HG02678 (cell line): ENCODE data around the gene KLF12.

Experiments used
- ATAC-seq: cut with Tn5 transposase; IDR thresholded peaks from one replicate; pipeline ENCODE4 v1.9.1; 2021; ENCODE audit warnings: mild to moderate bottlenecking, moderate library complexity; ENCODE audit not compliant: unreplicated experiment

The KLF12 gene

DNA sequence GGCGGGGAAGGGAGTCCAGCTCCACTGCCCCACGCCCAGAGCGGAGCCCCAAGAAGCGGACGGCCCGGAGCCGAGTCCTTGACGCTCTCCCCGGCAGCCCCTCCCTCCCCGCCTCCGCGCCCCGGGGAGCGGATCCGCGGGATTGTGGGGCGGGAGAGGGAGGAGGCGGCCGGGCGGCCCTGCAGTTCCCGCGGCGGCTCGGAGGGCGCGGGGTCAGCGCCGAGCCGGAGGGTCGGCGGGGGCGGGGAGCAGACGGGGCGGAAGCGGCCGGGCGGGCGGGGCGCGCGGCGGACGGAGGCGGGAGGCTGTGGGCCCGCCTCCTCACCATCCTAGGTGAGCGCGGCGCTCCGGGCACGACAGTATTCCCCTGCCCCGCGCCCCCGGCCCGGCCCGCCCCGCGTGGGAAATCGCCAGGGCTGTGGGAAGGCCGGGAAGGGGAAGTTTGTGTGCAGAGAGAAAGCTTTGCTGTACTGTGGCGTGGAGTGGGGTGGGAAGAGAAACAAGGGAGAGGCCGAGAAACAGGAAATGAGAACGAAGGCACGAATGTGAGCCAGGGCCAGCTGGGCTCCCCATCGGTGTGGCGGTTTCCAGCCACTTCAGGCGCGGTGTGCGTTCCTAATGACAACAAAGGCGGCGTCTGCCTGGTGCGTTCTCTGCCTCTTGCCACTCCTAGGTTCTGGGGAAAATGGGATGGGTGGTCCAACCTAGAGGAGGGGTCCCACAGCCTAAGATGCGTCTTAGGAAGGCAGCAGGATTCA lies 1.3 kb upstream of the KLF12 start:
- peak; percentile 47 for ATAC-seq

DNA sequence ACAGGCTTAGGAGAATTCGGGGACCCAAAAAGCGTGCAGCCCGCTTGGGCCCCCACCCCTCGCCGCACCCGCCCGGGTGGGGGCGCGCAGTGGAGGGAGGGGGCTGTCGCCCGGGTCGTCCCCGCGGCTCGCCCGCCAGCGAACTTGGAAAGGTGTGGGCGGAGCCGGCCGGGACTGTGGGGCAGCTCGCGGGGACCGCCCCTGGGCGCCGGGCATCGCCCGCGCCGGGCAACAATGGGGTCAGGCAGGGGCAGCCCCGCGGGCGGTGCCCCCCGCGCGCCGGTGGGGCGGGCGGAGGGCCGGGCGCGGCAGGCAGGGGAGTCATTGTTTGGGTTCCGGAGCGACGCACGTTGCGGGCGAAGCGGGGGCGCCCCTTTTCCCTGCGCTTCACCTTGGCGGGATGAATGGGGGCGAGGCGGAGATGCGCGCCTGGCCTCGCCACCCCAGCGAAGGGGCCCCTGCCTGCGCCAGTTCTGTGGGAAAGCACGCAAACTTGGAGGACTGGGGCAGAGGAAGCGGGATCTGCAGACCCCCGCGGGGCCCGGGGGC lies 647 bp upstream of the KLF12 start:
- peak; percentile 26 for ATAC-seq

GRCh38 chr13:74133657-74134201 lies 475 bp downstream of the KLF12 start:
- peak; percentile 47 for ATAC-seq

DNA sequence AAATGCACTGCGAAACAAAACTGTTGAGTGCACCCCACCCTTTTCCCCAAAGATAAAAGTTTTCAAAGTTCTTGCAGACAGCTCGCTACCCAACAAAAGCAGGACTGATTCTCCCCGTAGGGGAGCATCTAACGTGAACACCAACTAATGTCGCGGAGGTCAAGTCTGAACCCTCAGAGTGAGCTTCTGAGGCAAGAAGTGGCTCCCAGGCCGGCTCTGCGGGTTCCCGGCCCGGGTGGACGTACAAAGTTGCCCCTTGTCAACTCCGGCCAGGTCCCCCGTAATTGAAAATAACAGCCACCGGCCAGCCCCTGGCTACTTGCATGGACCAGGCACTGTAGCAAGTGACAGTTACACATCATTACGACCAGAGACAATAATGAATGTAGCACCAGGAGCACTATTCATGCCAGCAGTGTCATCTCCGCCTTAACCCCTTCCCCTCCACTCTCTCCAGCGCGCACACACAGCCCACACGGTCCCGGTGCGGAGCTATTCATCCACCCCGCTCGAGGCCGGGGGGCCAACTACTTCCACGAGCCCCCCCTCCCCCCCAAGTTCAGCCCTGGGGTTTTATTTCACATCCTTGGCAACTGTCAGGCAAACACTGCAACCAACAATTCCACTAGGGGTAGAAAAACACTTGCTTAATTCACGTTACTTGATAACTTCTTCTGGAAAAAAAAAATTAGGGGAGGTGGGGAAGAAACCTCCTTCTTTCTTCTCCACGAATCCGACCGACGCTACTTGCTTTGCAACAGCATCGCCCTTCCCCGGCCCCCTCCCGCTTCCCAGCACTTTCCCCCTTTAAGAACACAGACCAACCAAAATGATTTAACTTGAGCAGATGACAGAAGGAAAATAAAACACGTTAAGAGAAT lies 1.2 kb downstream of the KLF12 start:
- ATAC-seq = no peak

DNA sequence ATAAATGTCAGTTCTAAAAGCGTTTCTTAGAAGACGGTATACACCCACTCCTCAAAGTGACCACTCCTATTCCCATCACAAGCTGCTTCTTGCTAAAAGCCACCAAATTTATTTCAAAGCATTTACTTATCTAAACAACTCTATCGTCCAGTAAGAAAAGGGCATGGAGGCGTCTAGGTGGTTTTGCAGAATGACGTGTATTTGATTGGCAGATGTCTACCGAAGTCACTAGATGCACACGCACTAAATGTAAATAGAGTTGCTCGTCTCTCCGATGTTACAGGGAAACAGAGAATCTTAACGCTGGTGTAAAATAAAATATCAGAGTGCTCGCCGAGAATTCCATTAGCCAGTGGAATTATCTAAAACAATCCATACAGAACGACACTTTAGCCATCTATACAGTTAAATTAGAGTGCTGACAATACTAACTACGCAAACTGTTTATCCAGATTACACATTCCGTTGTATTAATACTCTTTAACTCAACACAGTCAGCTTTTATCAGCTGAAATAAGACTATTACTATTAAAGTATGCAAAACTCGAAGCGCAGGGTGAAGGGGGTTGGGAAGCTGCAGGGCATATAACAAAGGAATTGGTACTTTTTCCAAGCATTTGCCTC lies 1.9 kb downstream of the KLF12 start:
- no peak for ATAC-seq

DNA sequence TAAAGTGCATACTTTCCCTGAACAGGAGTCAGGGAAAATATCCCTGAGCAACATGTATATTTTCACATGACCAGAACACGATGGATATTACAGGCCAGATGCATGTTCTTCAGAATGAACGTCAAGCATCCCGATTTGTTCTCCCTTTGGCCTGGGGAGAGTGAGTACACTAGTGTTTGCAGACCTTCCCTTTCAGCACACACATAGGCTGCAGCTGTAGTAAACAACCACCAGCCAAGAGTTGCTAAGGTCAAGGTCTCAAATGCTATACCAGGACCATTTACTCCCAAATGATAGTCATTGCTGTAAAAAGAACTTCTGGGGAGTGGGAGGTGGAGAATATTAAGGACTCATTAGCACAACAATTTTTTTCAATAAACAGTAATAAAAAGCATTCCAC lies 3.0 kb downstream of the KLF12 start:
- no peak for ATAC-seq

DNA sequence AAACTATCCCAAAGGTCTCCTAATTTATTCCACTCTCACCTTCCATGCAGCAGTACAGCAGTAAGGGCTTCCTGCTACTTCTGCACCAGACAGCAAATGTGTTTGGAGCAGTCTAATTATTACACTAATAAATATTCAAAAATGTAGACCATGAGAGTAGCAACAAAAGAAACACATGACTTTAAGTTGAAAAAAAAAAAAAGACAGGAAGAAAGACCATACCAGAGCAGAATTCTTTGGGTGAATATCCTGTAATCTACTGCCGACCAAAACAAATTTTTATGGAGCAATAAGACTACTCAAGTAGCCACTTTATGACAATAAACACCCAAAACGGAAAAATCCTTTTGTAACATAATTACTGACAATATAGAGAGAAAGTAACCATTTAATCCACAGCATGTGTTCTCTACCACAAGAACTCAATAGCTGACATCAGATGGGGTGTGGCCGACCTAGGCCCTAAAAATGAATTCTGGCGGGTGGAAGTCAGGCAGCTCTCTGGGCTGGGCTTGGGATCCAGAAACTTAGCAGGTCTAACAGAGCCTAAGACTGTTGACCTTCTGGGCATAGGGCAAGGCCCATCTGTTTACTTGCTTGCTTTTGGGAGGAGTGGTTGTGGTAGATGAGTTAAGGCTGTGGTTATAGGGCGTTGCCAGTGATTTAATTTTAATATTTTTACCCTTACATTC lies 4.6 kb downstream of the KLF12 start:
- no peak for ATAC-seq

- ATAC-seq = no peak
Measured at GRCh38 chr13:74128156-74128767, 5.9 kb downstream of the KLF12 start.

DNA sequence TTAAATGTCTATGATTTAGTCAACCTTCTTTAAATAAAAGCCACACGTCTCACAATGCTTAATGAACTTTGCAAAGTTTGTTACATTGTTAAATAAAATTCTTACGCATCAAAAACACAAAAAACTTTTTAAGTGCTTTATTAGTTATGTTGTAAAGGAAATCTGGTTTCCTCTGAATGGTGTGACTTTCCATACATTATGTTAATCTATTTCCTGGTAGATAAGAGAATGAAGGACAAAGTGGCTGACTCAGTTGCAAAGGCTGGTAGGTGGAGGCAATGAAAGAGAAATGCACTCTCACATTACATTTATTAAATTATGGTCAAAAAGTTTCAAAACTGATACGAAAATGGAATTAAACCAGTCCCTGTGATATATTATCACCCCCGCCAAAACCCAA lies 15.9 kb downstream of the KLF12 start:
- ATAC-seq = no peak

DNA sequence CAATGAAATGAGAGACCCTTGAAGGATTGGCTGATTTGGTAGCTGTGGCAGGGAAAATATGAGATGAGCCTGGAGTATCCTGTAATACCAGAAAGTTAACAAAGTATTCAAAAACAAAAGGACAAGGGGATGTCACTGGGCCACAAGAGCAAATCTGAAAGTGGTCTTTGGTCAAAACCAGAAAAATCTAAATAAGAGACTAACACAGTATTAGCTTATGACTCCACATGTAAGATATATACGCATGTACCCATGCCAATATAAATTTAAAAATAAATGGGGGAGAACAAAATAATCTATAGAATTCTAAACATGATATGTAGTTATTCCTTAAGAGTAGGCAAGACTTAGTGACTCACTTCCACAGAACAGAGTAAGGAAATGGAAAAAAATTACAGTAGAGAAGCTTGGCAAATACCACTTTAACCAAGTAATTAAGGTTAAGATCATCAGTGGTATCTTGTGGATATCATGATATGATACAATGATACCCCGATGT lies 16.9 kb downstream of the KLF12 start:
- ATAC-seq = no peak

GRCh38 chr13:74115133-74115532 lies 19.1 kb downstream of the KLF12 start:
- no peak for ATAC-seq

DNA sequence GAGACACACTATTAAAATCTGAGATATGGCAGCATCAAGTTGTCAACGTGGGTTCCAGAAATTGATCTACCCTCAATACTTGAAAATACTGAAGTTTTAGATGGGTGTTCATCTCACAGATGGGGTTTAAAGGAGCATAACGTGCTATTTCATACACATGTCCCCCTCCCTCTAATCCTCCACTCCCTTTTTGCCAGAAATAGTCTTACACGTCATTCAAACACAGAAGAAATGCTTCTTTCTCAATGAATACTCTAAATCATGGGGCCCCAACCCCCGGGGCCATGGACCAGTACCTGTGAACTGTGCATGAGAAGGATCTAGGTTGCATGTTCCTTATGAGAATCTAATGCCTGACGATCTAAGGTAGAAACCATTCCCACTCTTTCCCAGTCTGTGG lies 19.6 kb downstream of the KLF12 start:
- no peak for ATAC-seq

DNA sequence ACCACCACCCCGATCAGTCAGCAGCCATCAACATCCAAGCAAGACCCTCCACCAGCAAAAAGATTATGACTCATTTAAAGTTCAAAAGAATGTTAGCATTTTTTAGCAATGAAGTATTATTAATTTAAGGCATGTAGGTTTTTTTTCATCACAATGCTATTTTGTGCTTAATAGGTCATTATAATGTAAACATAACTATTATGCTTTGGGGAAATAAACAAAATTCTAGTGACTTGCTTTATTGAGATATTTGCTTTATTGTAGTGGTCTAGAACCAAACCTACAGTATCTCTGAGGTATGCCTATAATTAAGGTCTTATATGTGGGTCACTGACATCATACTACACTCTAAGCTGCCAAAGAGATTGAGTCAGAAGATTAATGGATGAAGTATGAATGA lies 20.0 kb downstream of the KLF12 start:
- no peak for ATAC-seq

GRCh38 chr13:74111901-74112824 lies 22.0 kb downstream of the KLF12 start:
- no peak for ATAC-seq

GRCh38 chr13:74111399-74111798 lies 22.8 kb downstream of the KLF12 start:
- no peak for ATAC-seq

DNA sequence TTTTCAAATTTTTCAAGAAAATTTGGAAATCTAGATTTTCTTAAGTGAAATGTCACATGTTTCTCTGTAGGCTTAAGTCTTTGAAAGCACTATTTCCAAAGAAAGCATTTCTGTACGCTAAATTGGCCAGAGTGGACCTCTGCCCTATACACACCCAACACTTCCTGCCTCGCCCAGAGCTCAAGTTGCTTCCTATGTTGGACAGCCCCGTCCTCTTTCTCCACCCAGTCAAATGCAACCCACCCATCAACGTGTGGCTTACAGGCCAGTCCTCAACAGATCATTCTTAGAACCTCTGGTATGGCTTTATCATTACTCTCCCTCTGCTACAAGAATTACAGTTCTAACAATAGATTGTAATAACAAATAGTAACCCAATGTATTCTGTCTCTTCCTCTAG lies 24.2 kb downstream of the KLF12 start:
- ATAC-seq = no peak

DNA sequence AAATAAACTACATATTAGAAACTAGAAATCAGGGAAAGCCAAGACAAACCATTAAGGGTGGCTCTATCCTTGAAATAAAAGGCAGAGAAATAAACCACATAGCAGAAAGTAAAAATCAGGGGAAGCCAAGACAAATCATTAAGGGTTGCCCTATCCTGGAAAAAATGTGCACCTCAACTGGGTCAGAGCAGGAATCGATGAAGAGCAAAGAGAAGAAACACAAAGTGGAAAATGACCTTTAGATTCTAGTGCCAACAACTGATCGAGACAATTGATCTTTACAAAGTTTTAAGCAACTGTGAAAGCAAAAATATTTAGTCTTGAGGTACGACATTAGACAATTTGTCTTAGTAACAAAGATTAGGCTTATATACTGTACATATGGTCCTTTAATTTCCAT lies 26.6 kb downstream of the KLF12 start:
- ATAC-seq = no peak

- no peak for ATAC-seq
Measured at GRCh38 chr13:74105871-74106270, 28.3 kb downstream of the KLF12 start.
